ENCODE results near the gene WDR27. TPM values are rescaled to one million over a fixed set of nuclear protein-coding genes. Genes with fewer than 3 reads are reported as not detected.
A peak's percentile ranks its signal among the peaks of the same experiment; 100 is the strongest.
"Not testable (repeated sequence)": the region's sequence is repeated elsewhere in the genome, so short reads cannot be mapped to it uniquely, and the experiment has no call there.

The WDR27 gene
- total RNA-seq, 1 experiment from 2014 or later = 10.6 TPM

- no peak for DNase-seq (ENCODE audit: low read depth)
Observed at GRCh38 chr6:169640351-169640852, 61.4 kb downstream of the WDR27 start.

GRCh38 chr6:169639653-169640278 lies 62.1 kb downstream of the WDR27 start:
- DNase-seq (ENCODE audit: low read depth) = no peak

GRCh38 chr6:169638915-169639314 lies 62.9 kb downstream of the WDR27 start:
- DNase-seq (ENCODE audit: low read depth) = no peak

- DNase-seq (ENCODE audit: low read depth) = no peak
Observed at GRCh38 chr6:169638388-169638787, 63.4 kb downstream of the WDR27 start.

- no peak for DNase-seq (ENCODE audit: low read depth)
Observed at GRCh38 chr6:169635345-169635744, 66.5 kb downstream of the WDR27 start.

GRCh38 chr6:169632841-169633240 lies 69.0 kb downstream of the WDR27 start:
- DNase-seq (ENCODE audit: low read depth) = no peak

GRCh38 chr6:169629256-169629655 lies 72.6 kb downstream of the WDR27 start:
- DNase-seq (ENCODE audit: low read depth) = no peak

GRCh38 chr6:169627736-169628607 lies 73.9 kb downstream of the WDR27 start:
- peak; percentile 12 for DNase-seq (ENCODE audit: low read depth)

GRCh38 chr6:169626649-169627048 lies 75.2 kb downstream of the WDR27 start:
- DNase-seq (ENCODE audit: low read depth) = no peak

- DNase-seq (ENCODE audit: low read depth) = no peak
Observed at GRCh38 chr6:169626169-169626568, 75.7 kb downstream of the WDR27 start.

- no peak for DNase-seq (ENCODE audit: low read depth)
Observed at GRCh38 chr6:169625376-169625775, 76.5 kb downstream of the WDR27 start.

GRCh38 chr6:169624785-169625184 lies 77.0 kb downstream of the WDR27 start:
- no peak for DNase-seq (ENCODE audit: low read depth)

- DNase-seq (ENCODE audit: low read depth) = no peak
Observed at GRCh38 chr6:169623975-169624374, 77.9 kb downstream of the WDR27 start.

- no peak for DNase-seq (ENCODE audit: low read depth)
Observed at GRCh38 chr6:169623343-169623742, 78.5 kb downstream of the WDR27 start.

GRCh38 chr6:169622618-169623017 lies 79.2 kb downstream of the WDR27 start:
- DNase-seq (ENCODE audit: low read depth) = peak; percentile 20

GRCh38 chr6:169621311-169621710 lies 80.5 kb downstream of the WDR27 start:
- no peak for DNase-seq (ENCODE audit: low read depth)

GRCh38 chr6:169620171-169621130 lies 81.4 kb downstream of the WDR27 start:
- peak; percentile 93 for DNase-seq (ENCODE audit: low read depth)

GRCh38 chr6:169619650-169620049 lies 82.2 kb downstream of the WDR27 start:
- peak; percentile 78 for DNase-seq (ENCODE audit: low read depth)

- DNase-seq (ENCODE audit: low read depth) = peak; percentile 92
Observed at GRCh38 chr6:169618526-169619490, 83.0 kb downstream of the WDR27 start.

GRCh38 chr6:169617562-169617961 lies 84.3 kb downstream of the WDR27 start:
- DNase-seq (ENCODE audit: low read depth) = no peak

GRCh38 chr6:169608609-169609008 lies 93.2 kb downstream of the WDR27 start:
- not testable (repeated sequence) for DNase-seq (ENCODE audit: low read depth)
